Endometrium (tissue), 2 donors: ENCODE data around the gene NR2E3.

ENCODE experiments used
- FAIRE-seq: peaks from 2 replicates; lab custom pipeline; 2012; peaks lifted over from hg19 to GRCh38; lab: Jason Lieb, UNC
- donor health status: control.
- donor health status: control.

Gene NR2E3

GRCh38 chr15:71810256-71811035 lies at the start of gene NR2E3:
NR2E3 (plus strand) TSS chr15:71810554; CDS start chr15:71810744, 190 bp downstream.
- FAIRE-seq: no peak

GRCh38 chr15:71760852-71761251 lies 49.5 kb upstream of the NR2E3 start:
- no peak for FAIRE-seq

DNA sequence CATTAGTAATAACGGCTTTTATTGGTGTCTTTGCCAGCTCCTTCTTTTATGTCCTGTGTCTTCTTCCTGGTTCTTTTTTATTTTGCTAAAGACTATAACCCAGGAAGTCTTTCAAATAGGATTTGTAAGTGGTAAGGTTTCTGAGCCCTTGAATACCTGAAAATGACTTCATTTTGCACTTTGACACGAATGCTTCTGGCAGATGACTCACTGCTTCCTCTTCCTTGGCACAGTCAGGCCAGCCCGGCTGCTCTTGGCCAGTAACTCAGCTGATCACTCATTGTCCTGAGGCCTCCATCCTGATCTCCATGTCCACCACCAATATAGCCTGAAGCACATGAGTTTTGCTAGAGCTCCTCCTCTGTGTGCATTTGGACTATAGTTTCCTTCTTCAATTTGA lies 48.7 kb upstream of the NR2E3 start:
- no peak for FAIRE-seq

DNA sequence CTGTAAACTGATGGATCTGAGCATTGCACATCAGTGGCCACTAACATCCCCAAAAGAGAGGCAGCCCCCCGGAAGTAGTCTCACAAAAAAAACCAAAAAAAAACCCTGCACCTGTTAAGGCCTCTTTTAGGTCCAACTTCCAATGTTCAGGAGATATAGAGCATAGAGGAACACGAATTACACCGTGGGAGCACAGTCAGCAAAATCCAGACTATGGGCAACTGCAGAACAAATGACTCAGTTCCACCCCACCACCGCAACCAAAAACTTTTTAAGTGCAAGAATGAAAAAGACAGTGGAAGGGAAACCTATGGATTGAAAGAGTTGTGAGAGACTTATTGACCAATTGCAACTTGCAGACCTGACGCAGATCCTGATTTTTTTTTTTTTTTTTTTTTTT lies 42.2 kb upstream of the NR2E3 start:
- FAIRE-seq: no peak

GRCh38 chr15:71773206-71773859 lies 37.0 kb upstream of the NR2E3 start:
- FAIRE-seq: no peak

GRCh38 chr15:71775856-71776255 lies 34.5 kb upstream of the NR2E3 start:
- FAIRE-seq: no peak

DNA sequence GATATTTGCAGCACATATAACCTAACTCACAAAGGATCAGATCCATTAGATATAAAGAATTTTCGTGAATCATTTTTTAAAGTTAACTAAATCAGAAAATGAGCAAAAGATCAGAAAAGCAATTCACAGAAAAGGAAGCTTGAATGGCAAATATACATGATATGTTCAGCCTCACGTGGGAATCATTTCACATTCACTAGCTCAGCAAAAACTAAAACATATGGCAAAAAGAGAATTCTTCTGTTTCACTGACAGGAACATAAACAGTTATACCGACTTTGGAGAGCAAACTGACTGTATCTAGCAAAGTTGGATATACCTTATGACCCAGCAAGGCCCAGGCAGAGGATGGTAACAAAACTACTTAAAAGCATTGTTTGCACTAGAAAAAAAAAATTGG lies 34.0 kb upstream of the NR2E3 start:
- no peak for FAIRE-seq

- FAIRE-seq: no peak
These were observed 33.0 kb upstream of the NR2E3 start for GRCh38 chr15:71777216-71777943.

- FAIRE-seq: no peak
These were observed 31.1 kb upstream of the NR2E3 start for GRCh38 chr15:71779073-71779797.

- FAIRE-seq: no peak
These were observed 30.0 kb upstream of the NR2E3 start for GRCh38 chr15:71780115-71780976.

- no peak for FAIRE-seq
These were observed 29.0 kb upstream of the NR2E3 start for GRCh38 chr15:71781179-71781964.

- no peak for FAIRE-seq
These were observed 28.4 kb upstream of the NR2E3 start for GRCh38 chr15:71781965-71782265.

- FAIRE-seq: no peak
These were observed 27.8 kb upstream of the NR2E3 start for GRCh38 chr15:71782422-71783165.

DNA sequence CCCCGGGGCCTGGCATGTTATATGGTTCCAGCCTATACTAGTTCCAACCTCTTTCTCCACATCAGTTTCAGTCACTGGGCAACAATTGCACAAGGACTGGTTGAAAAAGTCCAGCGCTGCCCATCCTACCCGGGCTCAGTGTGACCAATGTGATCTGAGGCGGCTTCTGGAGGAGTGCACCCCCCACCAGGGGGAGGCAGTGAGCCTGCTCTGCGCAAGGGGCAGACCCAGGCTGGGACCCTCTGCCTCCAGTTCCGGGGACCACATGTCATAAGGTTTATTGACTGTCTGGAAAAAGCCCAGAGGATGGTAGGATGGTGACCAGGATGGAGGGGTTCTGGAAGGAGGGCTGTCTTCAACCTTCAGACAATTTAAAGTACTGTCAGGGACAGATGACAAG lies 25.6 kb upstream of the NR2E3 start:
- no peak for FAIRE-seq

- no peak for FAIRE-seq
These were observed 24.4 kb upstream of the NR2E3 start for GRCh38 chr15:71785996-71786395.

GRCh38 chr15:71786673-71787072 lies 23.7 kb upstream of the NR2E3 start:
- no peak for FAIRE-seq

GRCh38 chr15:71788646-71789579 lies 21.4 kb upstream of the NR2E3 start:
- no peak for FAIRE-seq

DNA sequence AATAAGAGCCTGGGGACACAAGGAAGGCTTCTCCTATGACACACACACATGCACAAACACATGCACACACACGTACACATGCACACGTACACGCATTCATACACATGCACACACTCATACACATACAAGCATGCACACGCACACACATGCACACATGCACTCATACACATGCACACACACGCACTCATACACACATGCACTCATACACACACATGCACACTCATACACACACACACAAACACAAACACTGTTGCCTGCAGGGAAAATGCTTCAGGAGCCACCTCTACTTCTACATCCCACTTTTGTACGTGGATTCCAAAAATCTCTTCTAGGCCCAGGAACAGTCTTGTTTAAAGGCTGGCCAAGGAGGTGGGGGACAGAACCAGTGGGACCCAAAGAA lies 20.7 kb upstream of the NR2E3 start:
- FAIRE-seq: no peak

- FAIRE-seq: no peak
These were observed 20.3 kb upstream of the NR2E3 start for GRCh38 chr15:71790081-71790480.
